ENCODE results near the gene FAM136A.

The FAM136A gene

DNA sequence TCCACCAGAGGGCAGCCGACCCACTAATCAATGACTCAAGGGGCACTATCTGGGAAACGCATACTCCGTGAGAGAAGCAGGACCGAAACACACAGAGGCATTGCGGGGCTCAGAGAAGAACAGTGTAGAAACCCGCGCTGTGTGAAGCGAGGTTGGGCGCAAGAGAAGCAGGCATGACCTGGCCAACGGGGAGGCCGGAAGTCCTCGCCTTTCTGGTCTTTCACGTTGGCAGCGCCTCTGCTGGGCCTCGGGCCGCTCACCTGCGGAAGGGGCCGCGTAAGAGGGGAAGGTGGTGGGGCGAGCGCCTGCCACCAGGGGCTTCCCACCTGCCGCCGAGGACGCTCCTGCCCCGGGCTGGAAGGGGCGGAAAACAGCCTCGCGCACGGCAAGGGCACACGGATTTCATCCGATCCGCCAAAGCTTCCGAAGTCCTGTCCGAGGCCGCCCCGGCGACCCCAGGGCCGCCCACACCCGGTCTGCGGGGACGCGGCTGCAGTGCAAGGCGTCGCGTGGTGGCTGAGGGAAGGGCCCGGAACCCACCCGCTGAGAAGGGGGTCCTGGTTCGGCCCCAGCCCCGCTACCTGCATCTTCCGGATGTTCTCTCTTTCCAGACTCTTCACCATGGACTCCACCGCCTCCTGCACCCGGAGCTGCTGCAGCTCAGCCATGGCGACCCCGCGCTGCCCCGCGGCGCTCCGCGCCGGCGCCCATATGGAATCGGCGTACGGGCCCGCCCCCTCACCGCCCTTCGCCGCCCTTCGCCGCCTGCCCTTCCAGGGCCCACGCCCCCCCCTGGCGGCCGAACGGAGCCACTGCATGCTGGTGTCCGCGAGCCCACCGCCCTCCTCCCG lies at the start of gene FAM136A:
TSS of gene FAM136A (minus strand) at position 724 of the 851 bp plus-strand sequence. CDS start at position 668, 56 bp downstream.
- peak within 1 kb of the TSS; percentile 96 for H3K9ac ChIP-seq (ENCODE audit: low read depth, low read length)
- peak within 1 kb of the TSS; percentile 74 for H3K4me3 ChIP-seq (ENCODE audit: low read depth, low read length)
- H3K4me1 ChIP-seq (ENCODE audit: control insufficient read depth, insufficient read depth, low read length) = peaks cover 7% of the 10 kb centered on the region
- no peaks in the 10 kb centered on the region for H3K9me3 ChIP-seq (ENCODE audit: control insufficient read depth, insufficient read depth, low read length)
- peaks cover 5% of the 10 kb centered on the region for H3K36me3 ChIP-seq (ENCODE audit: control insufficient read depth, insufficient read depth, low read length)
- H3K27me3 ChIP-seq (ENCODE audit: control insufficient read depth, insufficient read depth, low read length) = no peaks in the 10 kb centered on the region

GRCh38 chr2:70349921-70350685 lies 48.2 kb upstream of the FAM136A start:
- no peak overlapping the region for H3K9ac ChIP-seq (ENCODE audit: low read depth, low read length)
- H3K4me1 ChIP-seq (ENCODE audit: control insufficient read depth, insufficient read depth, low read length) = no peaks in the 10 kb centered on the region
- H3K27me3 ChIP-seq (ENCODE audit: control insufficient read depth, insufficient read depth, low read length) = no peaks in the 10 kb centered on the region
- H3K36me3 ChIP-seq (ENCODE audit: control insufficient read depth, insufficient read depth, low read length) = no peaks in the 10 kb centered on the region
- H3K4me3 ChIP-seq (ENCODE audit: low read depth, low read length) = no peak overlapping the region
- H3K9me3 ChIP-seq (ENCODE audit: control insufficient read depth, insufficient read depth, low read length) = no peaks in the 10 kb centered on the region

- no peaks in the 10 kb centered on the region for H3K36me3 ChIP-seq (ENCODE audit: control insufficient read depth, insufficient read depth, low read length)
- H3K4me3 ChIP-seq (ENCODE audit: low read depth, low read length) = no peak overlapping the region
- H3K4me1 ChIP-seq (ENCODE audit: control insufficient read depth, insufficient read depth, low read length) = no peaks in the 10 kb centered on the region
- H3K9me3 ChIP-seq (ENCODE audit: control insufficient read depth, insufficient read depth, low read length) = no peaks in the 10 kb centered on the region
- H3K27me3 ChIP-seq (ENCODE audit: control insufficient read depth, insufficient read depth, low read length) = no peaks in the 10 kb centered on the region
- H3K9ac ChIP-seq (ENCODE audit: low read depth, low read length) = no peak overlapping the region
Observed at GRCh38 chr2:70347831-70348230, 46.0 kb upstream of the FAM136A start.

GRCh38 chr2:70344195-70344594 lies 42.3 kb upstream of the FAM136A start:
- Histone ChIP-seq H3K9ac (ENCODE audit: low read depth, low read length) (no peak overlapping the region), H3K4me3 (ENCODE audit: low read depth, low read length) (no peak overlapping the region), H3K27me3 (ENCODE audit: control insufficient read depth, insufficient read depth, low read length) (no peaks in the 10 kb centered on the region), H3K4me1 (ENCODE audit: control insufficient read depth, insufficient read depth, low read length) (no peaks in the 10 kb centered on the region), H3K9me3 (ENCODE audit: control insufficient read depth, insufficient read depth, low read length) (no peaks in the 10 kb centered on the region), H3K36me3 (ENCODE audit: control insufficient read depth, insufficient read depth, low read length) (no peaks in the 10 kb centered on the region)

DNA sequence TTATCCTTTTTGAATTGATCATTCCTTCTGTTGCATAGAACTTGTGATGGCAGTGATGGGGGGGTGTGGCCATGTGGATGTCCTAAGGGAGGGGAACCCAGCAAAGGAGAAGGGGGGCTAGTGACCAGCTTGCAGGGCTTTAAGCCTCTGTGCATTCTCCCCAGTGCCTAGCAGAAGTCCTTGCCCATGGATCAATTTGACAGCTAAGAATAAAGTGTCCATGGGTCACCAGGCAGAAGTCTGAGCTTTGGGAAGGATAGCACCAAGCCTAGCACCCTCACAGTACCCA lies 39.6 kb upstream of the FAM136A start:
- Histone ChIP-seq H3K4me3 (ENCODE audit: low read depth, low read length) (no peak overlapping the region), H3K9ac (ENCODE audit: low read depth, low read length) (no peak overlapping the region), H3K4me1 (ENCODE audit: control insufficient read depth, insufficient read depth, low read length) (no peaks in the 10 kb centered on the region), H3K9me3 (ENCODE audit: control insufficient read depth, insufficient read depth, low read length) (no peaks in the 10 kb centered on the region), H3K27me3 (ENCODE audit: control insufficient read depth, insufficient read depth, low read length) (no peaks in the 10 kb centered on the region), H3K36me3 (ENCODE audit: control insufficient read depth, insufficient read depth, low read length) (no peaks in the 10 kb centered on the region)

DNA sequence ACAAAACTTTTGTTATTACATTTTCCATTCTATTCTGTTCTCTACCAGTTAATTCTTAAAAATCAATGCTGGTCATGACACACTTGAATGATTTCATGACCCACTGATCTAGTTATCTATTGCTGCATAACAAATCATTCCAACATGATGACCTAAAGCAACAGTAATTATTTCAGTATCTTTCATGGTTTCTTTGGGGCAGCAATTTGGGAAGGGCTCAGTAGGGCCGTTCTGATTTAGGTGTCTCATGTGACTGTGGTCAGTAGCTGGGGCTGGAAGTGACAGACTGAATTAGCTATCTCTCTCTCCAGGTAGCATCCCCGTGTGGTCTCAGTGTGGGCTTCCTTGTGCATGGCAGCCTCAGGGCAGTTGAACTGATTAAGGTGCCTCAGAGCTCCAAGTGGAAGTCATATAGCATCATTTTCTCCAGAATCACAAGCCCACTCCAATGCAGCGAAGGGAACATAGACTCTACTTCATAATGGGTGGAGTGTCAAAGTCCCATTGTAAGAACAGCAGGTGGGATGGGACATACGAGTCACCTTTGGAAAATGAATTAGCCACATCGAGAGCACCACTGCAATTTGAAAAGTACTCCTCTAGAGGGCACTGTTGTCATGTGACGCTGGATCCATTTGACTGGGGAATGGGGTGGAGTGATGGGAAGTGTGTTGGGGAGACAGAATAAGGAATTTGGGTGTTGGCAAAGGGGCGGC lies 39.1 kb upstream of the FAM136A start:
- Histone ChIP-seq H3K4me3 (ENCODE audit: low read depth, low read length) (no peak overlapping the region), H3K27me3 (ENCODE audit: control insufficient read depth, insufficient read depth, low read length) (no peaks in the 10 kb centered on the region), H3K9ac (ENCODE audit: low read depth, low read length) (no peak overlapping the region), H3K36me3 (ENCODE audit: control insufficient read depth, insufficient read depth, low read length) (no peaks in the 10 kb centered on the region), H3K4me1 (ENCODE audit: control insufficient read depth, insufficient read depth, low read length) (no peaks in the 10 kb centered on the region), H3K9me3 (ENCODE audit: control insufficient read depth, insufficient read depth, low read length) (no peaks in the 10 kb centered on the region)

DNA sequence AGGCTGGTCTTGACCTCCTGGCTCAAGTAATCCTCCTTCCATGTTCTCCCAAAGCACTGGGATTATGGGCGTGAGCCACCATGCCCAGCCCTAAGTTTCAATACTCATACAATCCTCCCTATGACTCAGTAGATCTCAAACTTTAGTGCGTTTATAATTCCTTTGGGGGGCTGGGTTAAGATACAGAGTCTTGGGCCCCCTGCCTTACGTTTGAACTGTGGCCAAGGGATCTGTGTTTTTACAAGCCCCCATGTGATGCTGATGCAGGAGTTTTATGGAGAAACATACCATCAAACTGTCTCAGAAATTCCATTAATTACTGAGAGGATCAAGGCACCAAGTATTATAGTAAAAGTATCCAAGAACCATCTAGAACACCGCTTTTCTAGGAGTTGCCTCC lies 38.2 kb upstream of the FAM136A start:
- Histone ChIP-seq H3K9me3 (ENCODE audit: control insufficient read depth, insufficient read depth, low read length) (no peaks in the 10 kb centered on the region), H3K4me1 (ENCODE audit: control insufficient read depth, insufficient read depth, low read length) (no peaks in the 10 kb centered on the region), H3K4me3 (ENCODE audit: low read depth, low read length) (no peak overlapping the region), H3K27me3 (ENCODE audit: control insufficient read depth, insufficient read depth, low read length) (no peaks in the 10 kb centered on the region), H3K36me3 (ENCODE audit: control insufficient read depth, insufficient read depth, low read length) (no peaks in the 10 kb centered on the region), H3K9ac (ENCODE audit: low read depth, low read length) (no peak overlapping the region)

DNA sequence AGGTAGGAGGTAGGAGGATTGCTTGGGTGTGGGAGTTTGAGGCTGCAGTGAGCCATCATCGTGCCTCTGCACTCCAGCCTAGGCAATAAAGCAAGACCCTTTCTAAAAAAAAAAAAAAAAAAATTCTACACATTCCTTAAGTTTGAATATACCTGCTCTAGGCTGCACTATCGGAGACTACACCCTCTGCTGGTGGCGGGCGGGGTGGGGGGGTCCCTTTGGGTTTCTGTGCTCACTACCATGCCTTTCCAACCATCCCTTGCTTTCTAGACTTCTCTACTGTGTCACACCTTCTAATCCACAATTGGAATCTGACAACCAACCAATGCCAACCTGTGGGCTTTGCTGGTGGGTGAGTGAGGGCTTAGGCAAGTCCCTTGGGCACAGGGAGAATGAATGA lies 34.7 kb upstream of the FAM136A start:
- no peaks in the 10 kb centered on the region for H3K4me1 ChIP-seq (ENCODE audit: control insufficient read depth, insufficient read depth, low read length)
- no peak overlapping the region for H3K9ac ChIP-seq (ENCODE audit: low read depth, low read length)

GRCh38 chr2:70331012-70331411 lies 29.1 kb upstream of the FAM136A start:
- no peak overlapping the region for H3K9ac ChIP-seq (ENCODE audit: low read depth, low read length)
- H3K4me3 ChIP-seq (ENCODE audit: low read depth, low read length) = no peak overlapping the region
- H3K9me3 ChIP-seq (ENCODE audit: control insufficient read depth, insufficient read depth, low read length) = no peaks in the 10 kb centered on the region
- H3K4me1 ChIP-seq (ENCODE audit: control insufficient read depth, insufficient read depth, low read length) = no peaks in the 10 kb centered on the region
- no peaks in the 10 kb centered on the region for H3K36me3 ChIP-seq (ENCODE audit: control insufficient read depth, insufficient read depth, low read length)
- no peaks in the 10 kb centered on the region for H3K27me3 ChIP-seq (ENCODE audit: control insufficient read depth, insufficient read depth, low read length)

More for the DNA sequence above, 34.7 kb upstream of the FAM136A start:
- Histone ChIP-seq H3K4me3 (ENCODE audit: low read depth, low read length) (no peak overlapping the region), H3K9me3 (ENCODE audit: control insufficient read depth, insufficient read depth, low read length) (no peaks in the 10 kb centered on the region), H3K27me3 (ENCODE audit: control insufficient read depth, insufficient read depth, low read length) (no peaks in the 10 kb centered on the region), H3K36me3 (ENCODE audit: control insufficient read depth, insufficient read depth, low read length) (no peaks in the 10 kb centered on the region)

GRCh38 chr2:70330476-70330875 lies 28.6 kb upstream of the FAM136A start:
- Histone ChIP-seq H3K9me3 (ENCODE audit: control insufficient read depth, insufficient read depth, low read length) (no peaks in the 10 kb centered on the region), H3K4me1 (ENCODE audit: control insufficient read depth, insufficient read depth, low read length) (no peaks in the 10 kb centered on the region), H3K4me3 (ENCODE audit: low read depth, low read length) (no peak overlapping the region), H3K36me3 (ENCODE audit: control insufficient read depth, insufficient read depth, low read length) (no peaks in the 10 kb centered on the region), H3K27me3 (ENCODE audit: control insufficient read depth, insufficient read depth, low read length) (no peaks in the 10 kb centered on the region), H3K9ac (ENCODE audit: low read depth, low read length) (no peak overlapping the region)

DNA sequence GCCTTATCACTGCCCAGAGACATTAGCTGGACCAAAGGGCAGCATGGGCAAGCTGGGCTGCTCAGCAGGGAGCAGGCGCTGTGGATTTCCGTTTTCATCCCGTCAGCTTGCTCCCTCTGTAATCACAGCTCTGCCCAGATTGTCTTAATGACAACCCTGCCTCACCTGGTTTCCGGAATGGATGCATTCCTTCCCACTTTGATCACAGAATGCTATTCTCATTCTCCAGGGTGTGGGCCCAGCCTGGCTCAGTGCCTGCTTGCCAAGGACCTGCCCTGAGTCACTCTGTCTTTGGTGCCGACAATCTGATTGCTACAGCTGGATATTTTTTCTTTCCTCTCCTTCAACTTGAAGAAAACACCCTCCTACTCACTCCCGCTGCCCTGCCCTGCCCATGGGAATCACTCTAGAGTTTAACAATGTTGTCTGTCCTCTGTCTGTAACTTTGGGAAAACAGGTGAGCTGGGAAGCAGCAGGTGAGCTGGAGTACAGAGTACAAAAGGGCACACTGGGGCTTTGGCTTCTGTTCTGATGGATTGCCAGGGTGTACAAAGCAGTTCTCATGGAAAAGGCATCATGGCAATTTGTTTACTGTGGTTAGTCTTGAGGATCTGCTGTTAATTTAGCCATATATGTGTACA lies 27.2 kb upstream of the FAM136A start:
- H3K9me3 ChIP-seq (ENCODE audit: control insufficient read depth, insufficient read depth, low read length) = no peaks in the 10 kb centered on the region
- H3K4me3 ChIP-seq (ENCODE audit: low read depth, low read length) = no peak overlapping the region
- no peaks in the 10 kb centered on the region for H3K4me1 ChIP-seq (ENCODE audit: control insufficient read depth, insufficient read depth, low read length)
- H3K9ac ChIP-seq (ENCODE audit: low read depth, low read length) = no peak overlapping the region
- no peaks in the 10 kb centered on the region for H3K27me3 ChIP-seq (ENCODE audit: control insufficient read depth, insufficient read depth, low read length)
- H3K36me3 ChIP-seq (ENCODE audit: control insufficient read depth, insufficient read depth, low read length) = no peaks in the 10 kb centered on the region

Measured in iPS-15b (cell line).